Measurements from ENCODE around the gene SFMBT1.

- TF ChIP-seq CTCF (IDR thresholded peaks at IDR 0.05) (no peak), POLR2A (IDR thresholded peaks at IDR 0.05) (peak in 1 of 2 donors; percentile 39)
These were observed 959 bp downstream of the SFMBT1 start for GRCh38 chr3:53044711-53045517.
